Natural killer cell treated with Interleukin-12 subunit alpha and Interleukin-12 subunit beta and Interleukin-15 and Interleukin-18, amount 100 ng/mL, for 72 hours (primary cell): Measurements from ENCODE around the gene DNAH14. TPM values are rescaled to one million over a fixed set of nuclear protein-coding genes. Genes with fewer than 3 reads are reported as not detected.
"Not testable (repeated sequence)": the region's sequence is repeated elsewhere in the genome, so short reads cannot be mapped to it uniquely, and the experiment has no call there.

ENCODE experiments used
- ATAC-seq, 2 donors: fragments of 150-1000 bp; cut with Tn5 transposase in 1 of 2; sonication (Bioruptor Pico), chemical (Tn5 transposase) in 1 of 2; 2 replicates each; pipeline ENCODE4 v1.10.0; 2021
- DNase-seq: peaks from one replicate; pipeline ENCODE4 v3.0.0; 2022; ENCODE audit warnings: low spot score
- H3K27ac Mint-ChIP-seq, 2 donors: 1 replicate in 1 of 2; 2 replicates in 1 of 2; pipeline ENCODE4 v1.8.0; 2022; ENCODE audit warnings: mixed read lengths in 2 of 2, mild to moderate bottlenecking in 1 of 2, moderate library complexity in 1 of 2
- H3K27me3 Mint-ChIP-seq, 2 donors: 1 replicate in 1 of 2; 2 replicates in 1 of 2; pipeline ENCODE4 v1.8.0; 2022; ENCODE audit warnings: mixed read lengths in 2 of 2
- H3K36me3 Mint-ChIP-seq: one replicate; pipeline ENCODE4 v1.8.0; 2022; ENCODE audit warnings: mixed read lengths
- H3K4me1 Mint-ChIP-seq, 2 donors: 1 replicate in 1 of 2; 2 replicates in 1 of 2; pipeline ENCODE4 v1.8.0; 2022; ENCODE audit warnings: low read depth in 2 of 2, mixed read lengths in 2 of 2, mild to moderate bottlenecking in 1 of 2
- H3K4me3 Mint-ChIP-seq: one replicate; pipeline ENCODE4 v1.8.0; 2022; ENCODE audit warnings: mixed read lengths
- H3K9me3 Mint-ChIP-seq: 2 replicates; pipeline ENCODE4 v1.8.0; 2022; ENCODE audit warnings: mixed read lengths
- total RNA-seq, 2 donors: library from RNA; stranded (reverse); gene quantifications; one replicate each; pipeline ENCODE4 v1.2.3, GENCODE V29; 2022

Gene DNAH14
- total RNA-seq, 2 donors from 2014 or later = 1.4 to 1.7 TPM

- Mint-ChIP-seq H3K4me1 (no peaks in the 10 kb centered on the region), H3K36me3 (peaks cover 13% of the 10 kb centered on the region), H3K9me3 (peaks cover 6% of the 10 kb centered on the region), H3K27me3 (peaks cover 5 to 32% of the 10 kb centered on the region in 2 donors), H3K4me3 (no peak overlapping the region), H3K27ac (no peak overlapping the region)
- no peak for ATAC-seq
- no peak for DNase-seq
Measured at GRCh38 chr1:225300381-225300780, 370.9 kb downstream of the DNAH14 start.

GRCh38 chr1:225304996-225305395 lies 375.5 kb downstream of the DNAH14 start:
- DNase-seq (no peak), ATAC-seq (no peak)
- no peaks in the 10 kb centered on the region for H3K9me3 Mint-ChIP-seq
- H3K36me3 Mint-ChIP-seq = no peaks in the 10 kb centered on the region
- H3K4me3 Mint-ChIP-seq = no peak overlapping the region
- H3K27ac Mint-ChIP-seq = no peak overlapping the region
- H3K27me3 Mint-ChIP-seq = peaks cover 0 to 7% of the 10 kb centered on the region in 2 donors
- no peaks in the 10 kb centered on the region for H3K4me1 Mint-ChIP-seq

GRCh38 chr1:225310544-225310943 lies 381.1 kb downstream of the DNAH14 start:
- not testable (repeated sequence) for H3K27ac Mint-ChIP-seq, DNase-seq, H3K9me3 Mint-ChIP-seq, ATAC-seq, H3K4me1 Mint-ChIP-seq, H3K36me3 Mint-ChIP-seq, H3K4me3 Mint-ChIP-seq
- H3K27me3 Mint-ChIP-seq = peaks cover 12 to 21% of the 10 kb centered on the region in 2 donors

- ATAC-seq (peak in 1 of 2 donors; percentile 65), DNase-seq (no peak)
- Mint-ChIP-seq H3K27me3 (peaks cover 7 to 12% of the 10 kb centered on the region in 2 donors), H3K9me3 (no peaks in the 10 kb centered on the region), H3K27ac (no peak overlapping the region), H3K4me1 (no peaks in the 10 kb centered on the region), H3K4me3 (no peak overlapping the region), H3K36me3 (no peaks in the 10 kb centered on the region)
Measured at GRCh38 chr1:225318706-225319575, 389.5 kb downstream of the DNAH14 start.

GRCh38 chr1:225319871-225320270 lies 390.4 kb downstream of the DNAH14 start:
- DNase-seq = no peak
- Mint-ChIP-seq H3K4me3 (no peak overlapping the region), H3K4me1 (no peaks in the 10 kb centered on the region), H3K36me3 (no peaks in the 10 kb centered on the region), H3K9me3 (no peaks in the 10 kb centered on the region), H3K27me3 (peaks cover 2 to 5% of the 10 kb centered on the region in 2 donors), H3K27ac (no peak overlapping the region)
- no peak for ATAC-seq

- DNase-seq (no peak), ATAC-seq (no peak)
- no peak overlapping the region for H3K4me3 Mint-ChIP-seq
- no peaks in the 10 kb centered on the region for H3K36me3 Mint-ChIP-seq
- H3K27me3 Mint-ChIP-seq = peaks cover 0 to 2% of the 10 kb centered on the region in 2 donors
- no peak overlapping the region for H3K27ac Mint-ChIP-seq
- no peaks in the 10 kb centered on the region for H3K9me3 Mint-ChIP-seq
- no peaks in the 10 kb centered on the region for H3K4me1 Mint-ChIP-seq
Measured at GRCh38 chr1:225321784-225322183, 392.3 kb downstream of the DNAH14 start.

GRCh38 chr1:225329041-225329440 lies 399.6 kb downstream of the DNAH14 start:
- DNase-seq = no peak
- Mint-ChIP-seq H3K9me3 (no peaks in the 10 kb centered on the region), H3K4me3 (no peak overlapping the region), H3K27me3 (peaks cover 4 to 27% of the 10 kb centered on the region in 2 donors), H3K27ac (no peak overlapping the region), H3K36me3 (no peaks in the 10 kb centered on the region), H3K4me1 (no peaks in the 10 kb centered on the region)
- ATAC-seq = no peak

GRCh38 chr1:225329996-225330395 lies 400.5 kb downstream of the DNAH14 start:
- peaks cover 4 to 27% of the 10 kb centered on the region in 2 donors for H3K27me3 Mint-ChIP-seq
- H3K36me3 Mint-ChIP-seq, DNase-seq, H3K4me3 Mint-ChIP-seq, H3K9me3 Mint-ChIP-seq, ATAC-seq, H3K4me1 Mint-ChIP-seq, H3K27ac Mint-ChIP-seq: not testable (repeated sequence)

- Mint-ChIP-seq H3K27ac (no peak overlapping the region), H3K27me3 (peaks cover 2 to 21% of the 10 kb centered on the region in 2 donors), H3K4me3 (no peak overlapping the region), H3K9me3 (no peaks in the 10 kb centered on the region), H3K4me1 (no peaks in the 10 kb centered on the region), H3K36me3 (no peaks in the 10 kb centered on the region)
- ATAC-seq = no peak
- DNase-seq = no peak
Measured at GRCh38 chr1:225332686-225333085, 403.2 kb downstream of the DNAH14 start.

GRCh38 chr1:225335098-225335778 lies 405.8 kb downstream of the DNAH14 start:
- not testable (repeated sequence) for H3K9me3 Mint-ChIP-seq, ATAC-seq, H3K27ac Mint-ChIP-seq, H3K4me1 Mint-ChIP-seq, DNase-seq, H3K4me3 Mint-ChIP-seq, H3K36me3 Mint-ChIP-seq
- peaks cover 6 to 12% of the 10 kb centered on the region in 2 donors for H3K27me3 Mint-ChIP-seq

- Mint-ChIP-seq H3K4me1 (no peaks in the 10 kb centered on the region), H3K27me3 (peaks cover 9 to 14% of the 10 kb centered on the region in 2 donors), H3K9me3 (no peaks in the 10 kb centered on the region), H3K36me3 (no peaks in the 10 kb centered on the region), H3K27ac (no peak overlapping the region), H3K4me3 (no peak overlapping the region)
- no peak for ATAC-seq
- DNase-seq = no peak
Measured at GRCh38 chr1:225338545-225338944, 409.1 kb downstream of the DNAH14 start.

- Mint-ChIP-seq H3K4me3 (no peak overlapping the region), H3K27ac (no peak overlapping the region), H3K27me3 (peaks cover 15 to 27% of the 10 kb centered on the region in 2 donors), H3K4me1 (no peaks in the 10 kb centered on the region), H3K36me3 (no peaks in the 10 kb centered on the region), H3K9me3 (no peaks in the 10 kb centered on the region)
- ATAC-seq (no peak), DNase-seq (no peak)
Measured at GRCh38 chr1:225341642-225342041, 412.2 kb downstream of the DNAH14 start.

GRCh38 chr1:225342695-225343094 lies 413.2 kb downstream of the DNAH14 start:
- DNase-seq (no peak), ATAC-seq (no peak)
- H3K27ac Mint-ChIP-seq = no peak overlapping the region
- no peaks in the 10 kb centered on the region for H3K9me3 Mint-ChIP-seq
- peaks cover 18 to 34% of the 10 kb centered on the region in 2 donors for H3K27me3 Mint-ChIP-seq
- H3K36me3 Mint-ChIP-seq = peaks cover 5% of the 10 kb centered on the region
- no peak overlapping the region for H3K4me3 Mint-ChIP-seq
- no peaks in the 10 kb centered on the region for H3K4me1 Mint-ChIP-seq

GRCh38 chr1:225343618-225344017 lies 414.1 kb downstream of the DNAH14 start:
- DNase-seq = no peak
- peaks cover 13% of the 10 kb centered on the region for H3K36me3 Mint-ChIP-seq
- no peak overlapping the region for H3K27ac Mint-ChIP-seq
- H3K27me3 Mint-ChIP-seq = peaks cover 23 to 40% of the 10 kb centered on the region in 2 donors
- H3K9me3 Mint-ChIP-seq = peaks cover 6% of the 10 kb centered on the region
- H3K4me3 Mint-ChIP-seq = no peak overlapping the region
- H3K4me1 Mint-ChIP-seq = no peaks in the 10 kb centered on the region
- ATAC-seq = no peak
